PC-9 (cell line): Measurements from ENCODE around the gene OR2T29.
"Not testable (repeated sequence)": the region's sequence is repeated elsewhere in the genome, so short reads cannot be mapped to it uniquely, and the experiment has no call there.

Experiments
- EZH2 ChIP-seq: fragments of 200-600 bp; sonication (generic); IDR thresholded peaks from 2 replicates; pipeline ENCODE4 v1.8.0; 2017; ENCODE audit warnings: antibody characterized with exemption, low read depth
- TF ChIP-seq, protein P1 (sequence below): fragments of 200-600 bp; sonication (generic); conservative IDR thresholded peaks from 2 replicates; pipeline ENCODE4 v1.6.1; 2017; ENCODE audit warnings: mixed run types, antibody characterized with exemption, mild to moderate bottlenecking, moderate library complexity

DNA sequence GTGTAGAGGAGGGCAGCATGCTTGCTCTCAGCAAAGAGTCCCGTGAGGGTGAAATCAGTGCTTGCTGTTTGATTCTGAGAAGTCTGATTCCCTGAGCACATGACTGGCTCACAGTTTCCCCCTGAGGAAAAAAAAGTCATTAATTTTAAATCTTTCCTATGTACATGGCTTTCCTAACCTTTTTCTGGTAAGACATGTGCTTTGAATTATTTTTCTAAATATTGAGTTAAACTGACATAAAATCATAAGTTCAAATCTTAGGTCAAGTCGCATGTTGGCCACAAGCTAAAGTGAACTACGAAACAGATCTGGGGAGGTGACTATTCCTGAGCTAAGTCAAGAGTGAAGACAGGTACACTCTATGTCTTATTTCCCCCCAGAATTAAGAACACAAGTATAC lies 12.1 kb upstream of the OR2T29 start, which contains the start of gene OR2T34:
- TF ChIP-seq, protein P1, sequence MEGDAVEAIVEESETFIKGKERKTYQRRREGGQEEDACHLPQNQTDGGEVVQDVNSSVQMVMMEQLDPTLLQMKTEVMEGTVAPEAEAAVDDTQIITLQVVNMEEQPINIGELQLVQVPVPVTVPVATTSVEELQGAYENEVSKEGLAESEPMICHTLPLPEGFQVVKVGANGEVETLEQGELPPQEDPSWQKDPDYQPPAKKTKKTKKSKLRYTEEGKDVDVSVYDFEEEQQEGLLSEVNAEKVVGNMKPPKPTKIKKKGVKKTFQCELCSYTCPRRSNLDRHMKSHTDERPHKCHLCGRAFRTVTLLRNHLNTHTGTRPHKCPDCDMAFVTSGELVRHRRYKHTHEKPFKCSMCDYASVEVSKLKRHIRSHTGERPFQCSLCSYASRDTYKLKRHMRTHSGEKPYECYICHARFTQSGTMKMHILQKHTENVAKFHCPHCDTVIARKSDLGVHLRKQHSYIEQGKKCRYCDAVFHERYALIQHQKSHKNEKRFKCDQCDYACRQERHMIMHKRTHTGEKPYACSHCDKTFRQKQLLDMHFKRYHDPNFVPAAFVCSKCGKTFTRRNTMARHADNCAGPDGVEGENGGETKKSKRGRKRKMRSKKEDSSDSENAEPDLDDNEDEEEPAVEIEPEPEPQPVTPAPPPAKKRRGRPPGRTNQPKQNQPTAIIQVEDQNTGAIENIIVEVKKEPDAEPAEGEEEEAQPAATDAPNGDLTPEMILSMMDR, result not testable (repeated sequence)
- not testable (repeated sequence) for TF ChIP-seq EZH2
